NCI-H2227 (cell line): ENCODE data around the gene ANKRD33B.

Experiments
- DNase-seq: peaks from one replicate; lab custom pipeline; 2025; ENCODE audit not compliant: unreplicated experiment; lab: John Stamatoyannopoulos, UW

Gene ANKRD33B

GRCh38 chr5:10689391-10690081 is 125.7 kb downstream of the ANKRD33B start:
- no peak for DNase-seq

GRCh38 chr5:10690460-10691440 is 126.9 kb downstream of the ANKRD33B start:
- no peak for DNase-seq

GRCh38 chr5:10691826-10692785 is 128.2 kb downstream of the ANKRD33B start:
- DNase-seq, result no peak

DNA sequence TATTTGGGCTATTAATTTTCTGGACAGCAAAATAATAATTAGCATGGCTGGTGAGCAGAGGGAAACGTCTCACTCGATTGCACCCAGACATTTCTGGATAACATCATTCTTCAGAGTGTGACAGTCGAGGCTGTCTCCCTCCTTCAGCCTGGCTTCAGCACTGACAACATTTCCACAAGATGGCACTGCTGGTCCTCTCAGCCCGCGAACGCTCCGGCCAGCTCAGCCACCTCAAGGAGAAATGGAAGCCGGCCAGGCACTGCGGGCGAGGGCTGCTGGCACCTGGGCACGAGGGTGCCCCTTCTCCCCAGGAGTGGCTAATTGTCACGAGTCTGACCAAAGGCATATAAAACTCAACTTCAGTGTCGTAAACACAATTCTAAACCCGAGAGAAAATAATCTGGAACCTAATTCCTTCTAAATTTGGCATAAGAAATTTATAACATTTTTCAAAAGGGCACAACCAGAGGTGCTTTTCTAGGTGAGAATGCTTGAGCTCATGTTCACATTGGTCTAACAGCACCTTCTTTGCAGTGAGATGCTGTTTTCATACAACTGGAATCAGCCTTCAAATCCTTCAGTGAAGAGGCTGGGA is 131.3 kb downstream of the ANKRD33B start:
- DNase-seq, result peak; percentile 75

- DNase-seq, result no peak
These were observed 132.1 kb downstream of the ANKRD33B start for GRCh38 chr5:10695759-10696543.

- no peak for DNase-seq
These were observed 135.5 kb downstream of the ANKRD33B start for GRCh38 chr5:10699281-10699874.

DNA sequence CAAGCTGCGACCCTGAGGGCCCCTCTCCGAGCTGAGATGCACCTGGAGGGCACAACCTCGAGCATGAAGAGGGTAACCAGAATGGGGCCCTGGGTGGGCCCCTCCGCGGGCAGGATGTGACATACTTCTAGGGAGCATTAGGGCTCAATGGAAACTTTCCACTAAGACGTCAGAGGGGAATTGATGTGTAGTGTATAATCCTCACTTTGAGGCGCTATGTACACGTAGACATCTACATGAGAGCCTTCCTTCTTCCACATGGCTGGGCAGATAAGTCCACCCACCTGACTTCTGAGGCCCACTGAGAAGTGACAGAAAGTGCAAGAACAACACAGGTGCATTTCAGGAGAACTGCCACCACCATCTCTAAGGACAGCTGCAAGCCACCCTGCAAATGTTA is 136.1 kb downstream of the ANKRD33B start:
- DNase-seq, result no peak

DNA sequence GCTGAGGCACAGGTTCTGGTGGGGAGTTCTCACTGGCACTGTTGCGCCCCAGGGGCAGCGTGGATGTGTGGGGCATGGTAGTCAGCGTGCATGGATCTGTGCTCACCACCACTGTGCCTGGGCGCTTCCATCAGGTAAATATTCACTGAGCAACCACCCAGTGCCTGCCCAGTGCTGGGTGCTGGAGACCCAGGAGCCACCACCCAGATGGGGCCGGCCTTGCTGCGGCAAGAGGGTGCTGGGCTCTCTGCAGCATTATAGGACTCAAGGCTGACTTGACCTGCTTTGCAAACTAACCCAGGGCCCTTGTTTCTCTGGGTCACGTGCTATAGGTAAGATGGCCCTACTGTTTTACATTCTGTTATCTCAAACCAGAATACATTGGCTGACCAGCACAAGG is 136.6 kb downstream of the ANKRD33B start:
- DNase-seq, result no peak

- peak; percentile 65 for DNase-seq
These were observed 137.7 kb downstream of the ANKRD33B start for GRCh38 chr5:10701567-10702039.

DNA sequence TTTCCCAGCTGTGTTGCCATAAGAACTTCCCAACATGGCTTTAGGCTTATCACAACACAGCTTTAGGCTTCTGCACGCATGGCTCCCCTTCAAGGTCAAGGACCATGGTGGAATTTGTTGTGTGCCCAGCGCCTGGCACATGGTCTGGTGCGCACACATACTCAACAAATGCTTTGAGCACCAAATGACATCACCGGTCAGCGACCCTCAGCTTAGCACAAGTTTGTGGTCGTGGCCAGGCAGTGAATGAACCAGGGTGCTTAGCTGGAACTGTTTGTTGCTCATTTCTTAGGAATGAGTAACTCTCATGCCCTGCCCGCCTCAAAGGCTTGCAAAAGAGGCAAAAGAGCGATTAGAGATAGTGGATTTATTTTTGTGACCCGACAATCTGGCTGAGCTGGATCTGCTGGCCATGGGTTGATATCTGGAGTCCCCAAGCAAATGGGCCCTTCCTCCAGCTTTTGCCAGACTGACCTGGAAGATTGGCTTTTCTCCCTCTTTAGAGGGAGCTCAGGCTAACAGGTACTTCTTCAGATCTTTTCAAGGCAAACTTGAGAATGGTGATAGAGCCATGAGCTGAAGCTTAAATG is 138.3 kb downstream of the ANKRD33B start:
- DNase-seq, result no peak

GRCh38 chr5:10702911-10703491 is 139.1 kb downstream of the ANKRD33B start:
- DNase-seq, result no peak

GRCh38 chr5:10703676-10704075 is 139.8 kb downstream of the ANKRD33B start:
- no peak for DNase-seq

- no peak for DNase-seq
These were observed 141.2 kb downstream of the ANKRD33B start for GRCh38 chr5:10704949-10705621.

GRCh38 chr5:10705747-10706146 is 141.9 kb downstream of the ANKRD33B start:
- no peak for DNase-seq

- no peak for DNase-seq
These were observed 142.5 kb downstream of the ANKRD33B start for GRCh38 chr5:10706326-10706725.
